HG02852 (cell line): ENCODE measurements around the gene CD79A.
"Not testable (repeated sequence)": the region's sequence is repeated elsewhere in the genome, so short reads cannot be mapped to it uniquely, and the experiment has no call there.

ENCODE experiments used
- ATAC-seq: cut with Tn5 transposase; IDR thresholded peaks from one replicate; pipeline ENCODE4 v1.9.1; 2021; ENCODE audit warnings: mild to moderate bottlenecking, moderate library complexity; ENCODE audit not compliant: unreplicated experiment

CD79A gene

DNA sequence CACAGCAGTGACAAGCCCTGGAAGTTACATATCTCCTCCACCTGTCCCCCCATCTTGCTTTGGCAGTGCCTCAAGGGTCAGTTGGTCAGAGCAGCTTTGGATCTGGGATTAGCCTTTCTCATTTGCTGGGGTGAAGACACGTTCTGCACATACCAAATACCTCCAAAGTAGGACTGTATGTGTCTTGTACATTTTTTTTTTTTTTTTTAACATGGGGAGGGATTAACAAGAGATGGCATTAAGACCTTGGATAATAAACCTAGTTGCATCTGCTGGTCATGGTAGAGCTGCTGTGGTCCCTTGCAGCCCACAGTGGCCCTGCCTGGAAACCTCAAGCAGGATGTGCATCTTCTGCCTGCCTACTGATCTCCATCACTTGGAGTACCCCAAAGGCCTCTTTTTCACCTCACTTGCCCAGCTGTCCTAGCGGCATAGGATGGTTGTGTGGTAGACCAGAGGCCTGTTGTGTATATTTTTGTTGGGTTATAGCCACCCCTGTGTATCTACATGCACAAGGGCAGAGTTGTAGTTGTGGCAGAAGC is 14.6 kb upstream of the CD79A start:
- no peak for ATAC-seq

DNA sequence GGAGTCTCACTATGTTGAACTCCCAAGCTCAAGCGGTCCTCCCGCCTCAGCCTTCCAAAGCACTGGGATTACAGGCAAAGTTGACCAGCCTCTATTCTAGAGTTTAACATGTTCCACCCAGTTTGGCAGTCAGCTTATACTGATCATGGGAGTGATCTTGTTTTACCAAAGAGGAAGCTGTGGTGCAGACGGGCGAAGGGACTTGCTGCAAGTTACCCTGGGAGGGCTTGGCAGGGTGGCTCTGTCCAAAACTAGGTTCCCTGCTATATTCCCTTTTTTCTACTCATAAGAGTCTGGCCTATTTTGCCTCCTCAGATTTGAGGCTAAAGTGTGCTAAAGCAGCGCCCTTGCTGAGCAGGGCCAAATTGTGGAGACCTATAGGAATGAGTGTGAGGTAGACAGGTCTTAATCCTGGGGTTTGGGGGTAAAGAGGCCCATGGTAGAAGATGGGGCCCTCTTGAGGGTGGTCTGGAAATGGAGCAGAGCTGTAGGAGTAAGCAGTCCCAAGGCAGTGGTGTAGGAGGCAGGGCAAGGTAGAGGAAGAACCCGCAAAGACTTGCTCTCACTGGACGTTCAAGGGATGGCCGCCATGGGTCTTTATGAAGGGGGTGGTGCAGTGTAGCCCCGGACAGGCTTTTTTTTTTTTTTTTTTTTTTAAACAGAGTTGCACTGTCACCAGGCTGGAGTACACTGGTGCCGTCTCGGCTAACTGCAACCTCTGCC is 13.7 kb upstream of the CD79A start:
- ATAC-seq, result no peak

GRCh38 chr19:41864374-41864773 is 12.7 kb upstream of the CD79A start:
- no peak for ATAC-seq

DNA sequence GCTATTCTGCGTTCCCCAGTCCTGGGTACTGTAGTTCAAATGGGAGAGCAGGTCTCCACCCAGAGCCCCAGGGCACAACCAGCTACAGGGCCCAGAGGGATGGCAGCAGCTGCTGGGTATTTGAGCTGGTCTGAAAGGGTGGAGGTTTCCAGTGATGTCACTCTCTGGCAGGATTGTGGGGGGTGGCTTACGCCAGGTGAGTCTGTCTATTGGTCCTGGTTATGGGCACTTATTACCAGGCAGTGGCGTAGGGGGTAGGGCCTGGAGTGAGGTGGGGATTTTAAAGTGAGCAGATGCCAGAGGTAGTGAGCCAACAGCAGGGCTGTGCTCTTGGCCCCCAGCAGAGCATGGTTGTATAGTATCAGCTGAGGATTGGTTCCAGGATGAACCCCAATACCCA is 10.8 kb upstream of the CD79A start:
- no peak for ATAC-seq

- no peak for ATAC-seq
Observed at GRCh38 chr19:41868120-41868988, 8.7 kb upstream of the CD79A start.

DNA sequence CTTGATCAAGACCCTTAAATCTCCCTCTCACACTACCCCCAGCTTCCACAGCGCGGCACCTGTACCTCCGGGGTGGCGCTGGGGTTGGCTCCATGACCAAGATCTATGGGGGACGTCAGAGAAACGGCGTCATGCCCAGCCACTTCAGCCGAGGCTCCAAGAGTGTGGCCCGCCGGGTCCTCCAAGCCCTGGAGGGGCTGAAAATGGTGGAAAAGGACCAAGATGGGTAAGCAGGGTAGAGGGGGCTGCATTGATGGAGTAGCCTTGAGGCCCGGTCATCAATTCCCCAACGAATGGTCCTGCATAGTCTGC is 8.1 kb upstream of the CD79A start:
- no peak for ATAC-seq

DNA sequence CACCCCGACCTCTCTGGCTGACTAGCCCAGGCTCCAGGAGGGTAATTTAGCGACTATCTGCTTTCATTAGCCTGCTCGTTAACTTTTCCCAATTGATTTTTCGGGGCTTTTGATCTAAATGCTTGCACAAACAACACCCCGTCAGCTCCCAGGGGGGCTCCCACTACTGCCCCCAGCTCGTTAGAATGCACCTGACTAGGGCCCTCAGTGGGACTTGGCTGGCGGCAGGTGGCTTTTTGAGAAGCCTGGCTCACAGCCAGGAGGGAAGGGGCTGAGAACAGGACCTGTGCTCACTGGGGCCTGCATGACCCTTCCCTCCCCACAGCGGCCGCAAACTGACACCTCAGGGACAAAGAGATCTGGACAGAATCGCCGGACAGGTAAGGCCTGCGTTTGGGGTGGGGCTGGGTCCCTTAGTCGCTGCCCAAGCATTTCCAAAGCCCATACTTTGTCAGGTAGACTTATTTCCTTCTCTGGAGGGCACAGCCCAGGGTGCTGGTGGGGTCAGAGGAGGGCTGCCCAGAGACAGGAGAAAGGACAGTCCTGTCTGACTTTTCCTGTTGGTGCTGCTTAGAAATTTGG is 7.6 kb upstream of the CD79A start:
- ATAC-seq, result no peak

GRCh38 chr19:41870401-41870873 is 6.6 kb upstream of the CD79A start:
- ATAC-seq, result no peak

- ATAC-seq, result peak; percentile 51
Observed at GRCh38 chr19:41871573-41872383, 5.3 kb upstream of the CD79A start.

GRCh38 chr19:41872384-41872774 is 4.7 kb upstream of the CD79A start:
- no peak for ATAC-seq

GRCh38 chr19:41872775-41873647 is 4.1 kb upstream of the CD79A start:
- no peak for ATAC-seq

DNA sequence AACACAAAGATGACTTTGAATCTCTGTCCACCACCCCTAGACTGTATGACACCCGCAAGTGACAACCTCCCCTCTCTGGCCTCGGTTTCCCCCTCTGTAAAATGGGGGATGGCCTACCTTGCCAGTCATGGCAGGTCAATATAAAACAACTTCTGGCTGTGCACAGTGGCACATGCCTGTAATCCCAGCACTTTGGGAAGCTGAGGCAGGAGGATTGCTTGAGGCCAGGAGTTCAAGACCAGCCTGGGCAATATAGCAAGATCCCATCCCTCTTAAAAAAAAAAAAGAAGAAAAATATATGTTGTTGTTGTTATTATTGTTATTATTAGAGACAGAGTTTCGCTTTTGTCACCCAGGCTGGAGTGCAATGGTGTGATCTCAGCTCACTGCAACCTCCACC is 1.1 kb upstream of the CD79A start:
- not testable (repeated sequence) for ATAC-seq

DNA sequence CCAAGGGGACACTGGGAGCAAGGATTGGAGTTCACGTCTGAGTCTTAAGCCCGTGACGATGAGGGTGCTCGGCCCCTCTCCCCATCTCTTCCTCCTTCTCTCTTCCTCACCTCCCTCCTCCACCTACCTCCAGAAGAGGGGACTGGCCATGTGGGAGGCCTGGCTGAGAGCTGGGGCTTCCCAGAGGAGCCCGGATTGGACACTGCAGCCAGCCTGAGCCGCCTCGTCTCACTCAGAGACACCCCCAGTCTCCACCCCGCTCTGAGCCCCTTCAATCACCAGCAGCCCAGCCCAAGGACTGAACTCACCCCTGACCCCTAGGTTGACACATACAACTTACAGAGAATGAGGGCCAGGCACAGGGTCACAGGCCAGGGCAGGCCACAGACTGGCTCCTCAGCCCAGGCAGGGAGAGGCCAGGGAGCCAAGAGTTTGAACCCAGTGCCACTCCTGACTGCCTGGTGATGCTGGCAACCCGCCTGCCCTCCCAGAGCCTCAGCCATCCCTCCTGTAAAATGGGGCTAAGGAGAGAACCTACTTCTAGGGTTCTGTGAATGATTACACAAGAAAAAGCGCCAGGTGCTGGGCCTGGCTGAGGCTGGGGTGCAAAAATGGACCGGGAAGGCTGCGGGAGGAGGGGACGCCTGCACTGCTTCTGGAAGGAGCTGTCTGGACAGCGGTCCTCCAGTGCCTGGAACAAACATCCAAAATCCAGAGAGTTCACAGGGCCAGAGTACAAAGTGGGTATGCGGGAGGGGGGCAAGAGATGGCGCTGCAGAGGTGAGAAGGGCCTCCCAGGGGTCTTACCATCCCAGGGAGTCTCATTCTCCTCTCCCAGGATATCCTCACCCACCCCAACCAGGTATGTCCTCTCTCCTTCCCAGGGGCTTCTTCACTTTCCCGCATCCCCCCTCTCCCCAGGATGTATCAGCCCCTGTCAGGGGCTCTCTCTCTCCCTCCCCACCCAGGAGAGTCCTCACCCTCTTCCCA is 1.1 kb downstream of the CD79A start:
- no peak for ATAC-seq

- ATAC-seq, result no peak
Observed at GRCh38 chr19:41879080-41879479, 2.0 kb downstream of the CD79A start.

GRCh38 chr19:41879670-41880328 is 2.7 kb downstream of the CD79A start:
- no peak for ATAC-seq

- ATAC-seq, result no peak
Observed at GRCh38 chr19:41880329-41880708, 3.2 kb downstream of the CD79A start.

GRCh38 chr19:41882568-41883462 is 5.7 kb downstream of the CD79A start, which contains the start of gene ARHGEF1:
ARHGEF1 (plus strand) TSS chr19:41883184; CDS start chr19:41888083, 4,899 bp downstream.
- ATAC-seq, result no peak
